A549 (cell line): ENCODE measurements around the gene H1-8. TPM values are rescaled to one million over a fixed set of nuclear protein-coding genes. Genes with fewer than 3 reads are reported as not detected.

Source experiments
- ATAC-seq, 2 experiments: fragments of 200-7000 bp in 1 of 2; fragments of >200 bp in 1 of 2; cut with Nextera tagmentation in 1 of 2; cut with Tn5 transposase in 1 of 2; 3 replicates each; pipeline versions ENCODE4 v1.8.0 to v1.9.1; 2018 to 2020; ENCODE audit warnings: mild to moderate bottlenecking in 1 of 2, moderate library complexity in 1 of 2
- CTCF ChIA-PET: fragments of 300-600 bp; sonication (Branson Sonifier 250); formaldehyde crosslinking; extraction: SDS; loops from one replicate; lab custom pipeline; 2021; ENCODE audit warnings: antibody characterized with exemption, inconsistent platforms; lab: Yijun Ruan, JAX
- POLR2A ChIA-PET: fragments of 350-600 bp; formaldehyde crosslinking; extraction: SDS; loops from one replicate; lab custom pipeline; 2021; ENCODE audit warnings: antibody characterized with exemption, inconsistent platforms; lab: Yijun Ruan, JAX
- DNase-seq, 2 experiments: peaks; one replicate each; pipeline versions ENCODE4 v3.0.0 to v3.0.0-alpha.2; 2011 to 2016; ENCODE audit warnings: low read depth in 1 of 2, low spot score in 1 of 2
- FAIRE-seq: peaks from 2 replicates; lab custom pipeline; 2011; peaks lifted over from hg19 to GRCh38; lab: Jason Lieb, UNC
- H3K27ac ChIP-seq, 2 experiments: fragments of >200 bp; sonication (Bioruptor Twin); formaldehyde crosslinking; 3 replicates each; pipeline ENCODE4 v1.5.1; 2016 to 2017
- H3K4me1 ChIP-seq: fragments of >200 bp; sonication (Bioruptor Twin); formaldehyde crosslinking; 3 replicates; pipeline ENCODE4 v1.6.1; 2016
- H3K4me2 ChIP-seq: fragments of >200 bp; sonication (Bioruptor Twin); formaldehyde crosslinking; 3 replicates; pipeline ENCODE4 v1.6.1; 2016
- H3K4me3 ChIP-seq: fragments of >200 bp; sonication (Bioruptor Twin); formaldehyde crosslinking; 3 replicates; pipeline ENCODE4 v1.5.1; 2016
- H3K9me3 ChIP-seq: fragments of >200 bp; sonication (Bioruptor Twin); formaldehyde crosslinking; 3 replicates; pipeline ENCODE4 v1.6.1; 2016
- ATOH8 ChIP-seq: fragments of 250-450 bp; sonication (Bioruptor Pico); IDR thresholded peaks from 2 replicates; pipeline ENCODE4 v1.5.0; 2020; ENCODE audit warnings: low read depth, mild to moderate bottlenecking, moderate library complexity
- BHLHE40 ChIP-seq: IDR thresholded peaks from 2 replicates; pipeline ENCODE4 v1.6.1; 2012; ENCODE audit warnings: low read depth, low read length, inconsistent platforms
- CBX2 ChIP-seq: fragments of 200-600 bp; sonication (generic); IDR thresholded peaks from 2 replicates; pipeline ENCODE4 v1.6.1; 2016; ENCODE audit warnings: low read depth, mild to moderate bottlenecking, borderline replicate concordance
- CBX8 ChIP-seq: fragments of 200-600 bp; sonication (generic); IDR thresholded peaks from 2 replicates; pipeline ENCODE4 v1.6.1; 2016
- CHD2 ChIP-seq: fragments of 150-350 bp; IDR thresholded peaks from 2 replicates; pipeline ENCODE4 v1.6.1; 2014; ENCODE audit warnings: low read length; ENCODE audit not compliant: partially characterized antibody
- EHF ChIP-seq: fragments of 250-450 bp; sonication (Bioruptor Pico); IDR thresholded peaks from 2 replicates; pipeline ENCODE4 v1.5.0; 2020; ENCODE audit warnings: mild to moderate bottlenecking
- ELK1 ChIP-seq: fragments of 150-350 bp; IDR thresholded peaks from 2 replicates; pipeline ENCODE4 v1.6.1; 2014; ENCODE audit warnings: low read depth, mild to moderate bottlenecking, low read length
- FOSL2 ChIP-seq, 2 experiments: fragments of 450-650 bp in 1 of 2; fragments of >200 bp in 1 of 2; sonication (Bioruptor Twin) in 1 of 2; formaldehyde crosslinking; IDR thresholded peaks; 2 replicates each; pipeline versions ENCODE4 v1.5.0 to v1.6.1; 2016 to 2020; ENCODE audit warnings: mild to moderate bottlenecking in 1 of 2, moderate library complexity in 1 of 2
- HES2 ChIP-seq: fragments of >200 bp; sonication (Bioruptor Twin); formaldehyde crosslinking; IDR thresholded peaks from 2 replicates; pipeline ENCODE4 v1.6.1; 2016
- HEYL ChIP-seq: fragments of 250-450 bp; sonication (Bioruptor Pico); IDR thresholded peaks from 2 replicates; pipeline ENCODE4 v1.8.0; 2021; ENCODE audit warnings: mild to moderate bottlenecking, moderate library complexity
- HOXA7 ChIP-seq: fragments of 250-450 bp; sonication (Bioruptor Pico); IDR thresholded peaks from 2 replicates; pipeline ENCODE4 v1.5.0; 2020; ENCODE audit warnings: mild to moderate bottlenecking, moderate library complexity
- HOXB13 ChIP-seq: fragments of 250-450 bp; sonication (Bioruptor Pico); IDR thresholded peaks from 2 replicates; pipeline ENCODE4 v1.5.0; 2020; ENCODE audit warnings: low read depth, mild to moderate bottlenecking, moderate library complexity
- HOXB5 ChIP-seq: fragments of 250-450 bp; sonication (Bioruptor Pico); IDR thresholded peaks from 2 replicates; pipeline ENCODE4 v1.5.0; 2020; ENCODE audit warnings: mild to moderate bottlenecking, moderate library complexity
- KDM1A ChIP-seq: fragments of 200-600 bp; sonication (generic); IDR thresholded peaks from 2 replicates; pipeline ENCODE4 v1.6.1; 2016; ENCODE audit warnings: low read depth, mild to moderate bottlenecking
- KDM5A ChIP-seq: fragments of 200-600 bp; sonication (generic); IDR thresholded peaks from 2 replicates; pipeline ENCODE4 v1.6.1; 2016; ENCODE audit warnings: antibody characterized with exemption, mild to moderate bottlenecking
- MAX ChIP-seq: IDR thresholded peaks from 2 replicates; pipeline ENCODE4 v1.6.1; 2012
- MAZ ChIP-seq: fragments of 150-350 bp; IDR thresholded peaks from 2 replicates; pipeline ENCODE4 v1.6.1; 2014; ENCODE audit warnings: antibody characterized with exemption, low read depth, low read length, borderline replicate concordance
- MYC ChIP-seq: IDR thresholded peaks from 2 replicates; pipeline ENCODE4 v1.6.1; 2012; ENCODE audit warnings: mild to moderate bottlenecking, inconsistent platforms, low read length, improper control_type of control experiment, borderline replicate concordance
- NFE2L2 ChIP-seq: fragments of 150-350 bp; conservative IDR thresholded peaks from 2 replicates; pipeline ENCODE4 v1.6.1; 2014; ENCODE audit warnings: low read length
- NR3C1 ChIP-seq: fragments of >200 bp; sonication (Bioruptor Twin); formaldehyde crosslinking; IDR thresholded peaks from 3 replicates; pipeline ENCODE4 v1.6.1; 2017
- RAD21 ChIP-seq, 2 experiments: fragments of >200 bp in 1 of 2; sonication (Bioruptor Twin) in 1 of 2; formaldehyde crosslinking in 1 of 2; IDR thresholded peaks in 1 of 2; conservative IDR thresholded peaks in 1 of 2; 2 replicates in 1 of 2; 3 replicates in 1 of 2; pipeline ENCODE4 v1.6.1; 2012 to 2018; ENCODE audit warnings: inconsistent platforms in 1 of 2
- RARB ChIP-seq: fragments of 250-450 bp; sonication (Bioruptor Pico); IDR thresholded peaks from 2 replicates; pipeline ENCODE4 v1.8.0; 2021; ENCODE audit warnings: mild to moderate bottlenecking, moderate library complexity
- RFX5 ChIP-seq: fragments of 450-650 bp; IDR thresholded peaks from 2 replicates; pipeline ENCODE4 v1.7.1; 2014; ENCODE audit warnings: antibody characterized with exemption, mild to moderate bottlenecking, moderate library complexity
- RNF2 ChIP-seq: fragments of 200-600 bp; sonication (generic); IDR thresholded peaks from 2 replicates; pipeline ENCODE4 v1.6.1; 2016; ENCODE audit warnings: low read depth, mild to moderate bottlenecking, antibody characterized with exemption, moderate library complexity, borderline replicate concordance
- SMC3 ChIP-seq: fragments of >200 bp; sonication (Bioruptor Twin); formaldehyde crosslinking; IDR thresholded peaks from 3 replicates; pipeline ENCODE4 v1.6.1; 2018; ENCODE audit warnings: inconsistent platforms
- SREBF2 ChIP-seq: fragments of 450-650 bp; IDR thresholded peaks from 2 replicates; pipeline ENCODE4 v1.6.1; 2014; ENCODE audit warnings: mild to moderate bottlenecking, moderate library complexity
- USF2 ChIP-seq: fragments of 450-650 bp; IDR thresholded peaks from 2 replicates; pipeline ENCODE4 v1.6.1; 2014; ENCODE audit warnings: antibody characterized with exemption
- ZC3H11A ChIP-seq: fragments of 450-650 bp; IDR thresholded peaks from 2 replicates; pipeline ENCODE4 v1.6.1; 2014; ENCODE audit warnings: antibody characterized with exemption, mild to moderate bottlenecking
- ZNF302 ChIP-seq: fragments of 250-450 bp; sonication (Bioruptor Pico); IDR thresholded peaks from 2 replicates; pipeline ENCODE4 v1.9.0; 2021; ENCODE audit warnings: inconsistent platforms, mild to moderate bottlenecking, moderate library complexity
- WGBS: methylation state at CpG from one replicate; pipeline ENCODE4 v1.1.6; 2017; ENCODE audit errors: missing lambda C conversion rate; 5-methylcytosine and 5-hydroxymethylcytosine counted together
- polyA plus RNA-seq, 4 experiments: library from polyadenylated mRNA; depleted of rRNA in 3 of 4; stranded (reverse); fragments of >200 nt; fragmentation: RNase III in 1 of 4; extraction: RNeasy Plus Mini Kit Qiagen cat#74134 plus additional on column Dnase treatment in 1 of 4; gene quantifications; 2 replicates in 3 of 4; 3 replicates in 1 of 4; pipeline ENCODE4 v1.2.3, GENCODE V29; 2011 to 2017

H1-8 gene
- polyA plus RNA-seq, 2 of the 4 experiments (the other 2 are of a cell fraction) = not detected

- H3K9me3 ChIP-seq = no peaks in the 10 kb centered on the region
Observed at GRCh38 chr3:129573493-129573892, 30.5 kb downstream of the H1-8 start.

GRCh38 chr3:129574206-129574605 is 31.2 kb downstream of the H1-8 start:
- TF ChIP-seq KDM5A (no peak), NFE2L2 (no peak), MYC (no peak), MAZ (no peak), ZNF302 (CRISPR knock-in tag) (no peak), NR3C1 (no peak), ZC3H11A (no peak), RNF2 (no peak), EHF (CRISPR knock-in tag) (no peak), CHD2 (no peak), CBX8 (no peak), KDM1A (no peak), HEYL (CRISPR knock-in tag) (no peak), HOXB13 (CRISPR knock-in tag) (no peak), CBX2 (no peak), SREBF2 (no peak), SMC3 (no peak), HOXB5 (CRISPR knock-in tag) (no peak), RAD21 (conservative IDR thresholded peaks at IDR 0.05 in 1 of 2, IDR thresholded peaks at IDR 0.05 in 1 of 2) (no peak), MAX (no peak)
- peaks cover 5% of the 10 kb centered on the region; the same call in 2 of the 3 replicates for H3K4me1 ChIP-seq
- H3K4me3 ChIP-seq = no peak overlapping the region
- no peak for DNase-seq
- no peak overlapping the region for H3K27ac ChIP-seq
- no peak for ATAC-seq
- 92% methylated on average over 2 of the region's 24 CpGs for WGBS
- POLR2A ChIA-PET = no interaction called here
- CTCF ChIA-PET = no interaction called here
- FAIRE-seq = no peak
- H3K4me2 ChIP-seq = no peak overlapping the region
- no peaks in the 10 kb centered on the region for H3K9me3 ChIP-seq

More at GRCh38 chr3:129573493-129573892, 30.5 kb downstream of the H1-8 start:
- no peak for TF ChIP-seq FOSL2 (IDR thresholded peaks at IDR 0.05)
- no peak for TF ChIP-seq FOSL2 (CRISPR knock-in tag; IDR thresholded peaks at IDR 0.05)
- TF ChIP-seq SMC3 = no peak
- no peak for TF ChIP-seq RFX5
- TF ChIP-seq HOXA7 = no peak
- no peak for TF ChIP-seq ATOH8 (CRISPR knock-in tag)
- no peak for TF ChIP-seq CBX2
- TF ChIP-seq SREBF2 = no peak
- TF ChIP-seq MYC = no peak
- TF ChIP-seq USF2 = no peak
- no peak for TF ChIP-seq BHLHE40
- no peak for TF ChIP-seq HEYL (CRISPR knock-in tag)
- TF ChIP-seq RARB (CRISPR knock-in tag) = no peak
- TF ChIP-seq HES2 = no peak
- no peak for TF ChIP-seq ELK1
- WGBS = 78% methylated on average over 3 of the region's 14 CpGs
- H3K4me1 ChIP-seq = peaks cover 5% of the 10 kb centered on the region; the same call in 2 of the 3 replicates
- POLR2A ChIA-PET = no interaction called here
- no peak overlapping the region for H3K27ac ChIP-seq
- CTCF ChIA-PET = no interaction called here
- no peak overlapping the region for H3K4me3 ChIP-seq
- ATAC-seq (no peak), DNase-seq (no peak), FAIRE-seq (no peak)
- no peak overlapping the region for H3K4me2 ChIP-seq
